HT-29 (cell line): ENCODE measurements around the gene EHBP1L1. TPM values are rescaled to one million over a fixed set of nuclear protein-coding genes. Genes with fewer than 3 reads are reported as not detected.
"Not testable (repeated sequence)": the region's sequence is repeated elsewhere in the genome, so short reads cannot be mapped to it uniquely, and the experiment has no call there.

Experiments used
- DNase-seq: peaks from one replicate; pipeline ENCODE4 v3.0.0-alpha.2; 2015; ENCODE audit warnings: low spot score
- total RNA-seq: library from RNA; depleted of rRNA; stranded (reverse); fragments of >200 nt; shearing (Covaris generic); gene quantifications from 2 replicates; pipeline ENCODE4 v1.2.3, GENCODE V29; 2014

EHBP1L1 gene
- total RNA-seq, 1 experiment from 2014 or later = 149 TPM

- DNase-seq = peak; percentile 28
Observed at GRCh38 chr11:65560555-65561418, 15.1 kb upstream of the EHBP1L1 start.

- DNase-seq = no peak
Observed at GRCh38 chr11:65562020-65562419, 13.8 kb upstream of the EHBP1L1 start.

GRCh38 chr11:65562788-65563187, 13.1 kb upstream of the EHBP1L1 start:
- no peak for DNase-seq

- no peak for DNase-seq
Observed at GRCh38 chr11:65563601-65564000, 12.3 kb upstream of the EHBP1L1 start.

- DNase-seq = not testable (repeated sequence)
Observed at GRCh38 chr11:65564879-65565559, 10.8 kb upstream of the EHBP1L1 start.

- DNase-seq = no peak
Observed at GRCh38 chr11:65565624-65566453, 10.0 kb upstream of the EHBP1L1 start.

- DNase-seq = peak; percentile 26
Observed at GRCh38 chr11:65569164-65569972, 6.5 kb upstream of the EHBP1L1 start.

GRCh38 chr11:65569973-65570918, 5.6 kb upstream of the EHBP1L1 start, which contains the start of gene ZNRD2:
Gene ZNRD2, plus strand, starts transcription at chr11:65570477. Its CDS starts 15 bp downstream, at chr11:65570492.
- DNase-seq = peak; percentile 99

GRCh38 chr11:65571420-65571819, 4.4 kb upstream of the EHBP1L1 start:
- DNase-seq = no peak

- peak; percentile 90 for DNase-seq
Observed at GRCh38 chr11:65571940-65572339, 3.9 kb upstream of the EHBP1L1 start.

- DNase-seq = peak; percentile 90
Observed at GRCh38 chr11:65572356-65573051, 3.3 kb upstream of the EHBP1L1 start, which contains the start of gene FAM89B. Gene FAM89B, plus strand, starts transcription at chr11:65572538. Its CDS starts 132 bp downstream, at chr11:65572670.

- DNase-seq = no peak
Observed at GRCh38 chr11:65573391-65574079, 2.3 kb upstream of the EHBP1L1 start.

GRCh38 chr11:65574109-65574810, 1.6 kb upstream of the EHBP1L1 start:
- peak; percentile 94 for DNase-seq

GRCh38 chr11:65574811-65575567, 864 bp upstream of the EHBP1L1 start:
- peak; percentile 73 for DNase-seq

- no peak for DNase-seq
Observed at GRCh38 chr11:65576232-65576866, 496 bp downstream of the EHBP1L1 start.
